GM12874 (cell line): ENCODE data around the gene ATXN7L2.

Experiments used
- CTCF ChIP-seq: IDR thresholded peaks from 2 replicates; pipeline ENCODE4 v1.5.1; 2011; ENCODE audit warnings: low read depth, mild to moderate bottlenecking, control low read depth, low read length, moderate library complexity; ENCODE audit not compliant: insufficient read depth

The ATXN7L2 gene

GRCh38 chr1:109483672-109484518 lies at the start of gene ATXN7L2:
Gene ATXN7L2 (plus strand): TSS chr1:109483905. CDS start chr1:109483954, 49 bp downstream.
- no peak for TF ChIP-seq CTCF

GRCh38 chr1:109434484-109434883 lies 49.2 kb upstream of the ATXN7L2 start:
- no peak for TF ChIP-seq CTCF

- TF ChIP-seq CTCF, result no peak
Measured at GRCh38 chr1:109438798-109439297, 44.9 kb upstream of the ATXN7L2 start.

- TF ChIP-seq CTCF, result no peak
Measured at GRCh38 chr1:109441069-109441468, 42.6 kb upstream of the ATXN7L2 start.

- TF ChIP-seq CTCF, result no peak
Measured at GRCh38 chr1:109443476-109443875, 40.2 kb upstream of the ATXN7L2 start.

- TF ChIP-seq CTCF, result no peak
Measured at GRCh38 chr1:109444346-109444745, 39.4 kb upstream of the ATXN7L2 start.

- no peak for TF ChIP-seq CTCF
Measured at GRCh38 chr1:109447524-109447923, 36.2 kb upstream of the ATXN7L2 start.
